CD4-positive, CD25-positive, alpha-beta regulatory T cell (primary cell): Measurements from ENCODE around the gene RNF13. TPM values are rescaled to one million over a fixed set of nuclear protein-coding genes. Genes with fewer than 3 reads are reported as not detected.

Experiments used
- ATAC-seq, 2 donors: fragments of 150-1000 bp; cut with Tn5 transposase; one replicate each; pipeline ENCODE4 v1.10.0; 2021; ENCODE audit warnings: low read depth in 2 of 2, moderate number of reproducible peaks in 2 of 2, moderate library complexity in 1 of 2
- DNase-seq, 3 donors: peaks; one replicate each; pipeline versions ENCODE4 v3.0.0 to v3.0.0-alpha.2; 2012 to 2022; ENCODE audit warnings: mixed read lengths in 1 of 3
- H3K27ac ChIP-seq: one replicate; pipeline ENCODE4 v1.7.0; 2013; ENCODE audit warnings: mild to moderate bottlenecking, low read length; ENCODE audit not compliant: insufficient read depth, poor library complexity, severe bottlenecking
- H3K27me3 ChIP-seq: one replicate; pipeline ENCODE4 v1.7.0; 2013; ENCODE audit warnings: low read length; ENCODE audit not compliant: control insufficient read depth, insufficient read depth
- H3K36me3 ChIP-seq: one replicate; pipeline ENCODE4 v1.7.0; 2013; ENCODE audit warnings: mild to moderate bottlenecking, low read length, moderate library complexity; ENCODE audit not compliant: control insufficient read depth, insufficient read depth
- H3K4me1 ChIP-seq: 2 replicates; pipeline ENCODE4 v1.7.0; 2013; ENCODE audit warnings: mild to moderate bottlenecking, low read length; ENCODE audit not compliant: insufficient read depth, control insufficient read depth, poor library complexity, severe bottlenecking
- H3K4me3 ChIP-seq: one replicate; pipeline ENCODE4 v1.7.0; 2013; ENCODE audit warnings: low read depth, mild to moderate bottlenecking, low read length, moderate library complexity
- H3K9me3 ChIP-seq, 2 experiments: 1 replicate in 1 of 2; 2 replicates in 1 of 2; pipeline ENCODE4 v1.7.0; 2013; ENCODE audit warnings: low read length in 2 of 2, mild to moderate bottlenecking in 1 of 2, moderate library complexity in 1 of 2; ENCODE audit not compliant: control insufficient read depth in 2 of 2
- H3K27ac Mint-ChIP-seq, 3 donors: one replicate each; pipeline ENCODE4 v1.8.0; 2020 to 2022; ENCODE audit warnings: mild to moderate bottlenecking in 3 of 3, mixed read lengths in 3 of 3, moderate library complexity in 2 of 3
- H3K27me3 Mint-ChIP-seq: one replicate; pipeline ENCODE4 v1.8.0; 2022; ENCODE audit warnings: mild to moderate bottlenecking, mixed read lengths
- H3K36me3 Mint-ChIP-seq: one replicate; pipeline ENCODE4 v1.8.0; 2020; ENCODE audit warnings: mixed read lengths
- H3K4me1 Mint-ChIP-seq, 4 donors: one replicate each; pipeline ENCODE4 v1.8.0; 2020 to 2022; ENCODE audit warnings: mixed read lengths in 4 of 4, mild to moderate bottlenecking in 1 of 4
- H3K4me3 Mint-ChIP-seq, 4 donors: one replicate each; pipeline ENCODE4 v1.8.0; 2020 to 2022; ENCODE audit warnings: mild to moderate bottlenecking in 4 of 4, mixed read lengths in 4 of 4, moderate library complexity in 3 of 4
- H3K9me3 Mint-ChIP-seq, 7 donors: one replicate each; pipeline ENCODE4 v1.8.0; 2020 to 2022; ENCODE audit warnings: mixed read lengths in 7 of 7, mild to moderate bottlenecking in 3 of 7, moderate library complexity in 2 of 7
- polyA plus RNA-seq, 4 donors: library from polyadenylated mRNA; unstranded; fragments of 300-500 nt; fragmentation: Illumina TruSeq; gene quantifications; one replicate each; pipeline ENCODE4 v1.2.3, GENCODE V29; 2021
- total RNA-seq: library from RNA; stranded (reverse); gene quantifications from one replicate; pipeline ENCODE4 v1.2.3, GENCODE V29; 2022

RNF13 gene
- total and polyA plus RNA-seq, 5 donors from 2014 or later: 44.0 to 156 (median 136) TPM

DNA sequence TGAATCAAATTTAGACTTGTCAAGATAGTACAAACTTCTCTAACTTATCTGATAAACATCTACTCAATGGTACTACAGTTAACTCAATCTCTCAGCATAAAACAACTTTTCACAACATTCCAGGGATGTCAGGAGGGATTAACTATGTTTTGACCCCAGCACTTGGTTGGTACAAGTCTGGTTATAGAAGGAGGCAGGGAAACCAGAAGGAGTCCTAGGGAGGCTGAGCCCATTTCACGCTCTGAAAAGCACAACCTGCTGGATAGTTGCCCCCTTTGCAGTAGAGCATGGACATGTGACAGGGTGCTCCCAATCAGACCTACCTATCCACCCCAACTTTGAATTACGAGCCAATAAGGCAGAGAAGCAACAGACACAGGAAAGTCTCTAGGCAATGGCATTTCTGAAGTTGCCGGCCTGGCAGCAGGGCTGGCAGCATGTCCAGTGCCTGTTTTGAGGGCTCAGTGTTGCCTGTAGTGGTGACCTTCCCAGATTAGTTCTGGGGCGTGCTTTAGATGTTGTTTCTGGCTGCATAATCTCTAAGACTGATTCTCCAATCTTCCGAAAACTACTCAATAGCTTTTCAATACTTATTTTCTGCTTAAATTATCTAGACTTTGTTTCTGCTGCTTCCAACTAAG lies 28.8 kb upstream of the RNF13 start:
- no peak overlapping the region for H3K4me3 ChIP-seq
- no peak overlapping the region for H3K27ac ChIP-seq
- H3K27ac Mint-ChIP-seq: no peak overlapping the region

GRCh38 chr3:149790268-149790667 lies 22.7 kb upstream of the RNF13 start:
- DNase-seq: no peak
- no peak overlapping the region for H3K4me3 ChIP-seq
- Mint-ChIP-seq H3K4me3 (no peak overlapping the region), H3K4me1 (no peaks in the 10 kb centered on the region), H3K9me3 (peaks cover 0 to 3% (median 0%) of the 10 kb centered on the region in 7 donors), H3K27me3 (peaks cover 53% of the 10 kb centered on the region), H3K27ac (no peak overlapping the region), H3K36me3 (no peaks in the 10 kb centered on the region)
- H3K27me3 ChIP-seq: peaks cover 27% of the 10 kb centered on the region
- H3K36me3 ChIP-seq: no peaks in the 10 kb centered on the region
- H3K27ac ChIP-seq: no peak overlapping the region
- H3K4me1 ChIP-seq: no peaks in the 10 kb centered on the region
- no peak for ATAC-seq
- no peaks in the 10 kb centered on the region for H3K9me3 ChIP-seq

More for the DNA sequence above, 28.8 kb upstream of the RNF13 start:
- H3K4me3 Mint-ChIP-seq: no peak overlapping the region
- peaks cover 46% of the 10 kb centered on the region for H3K27me3 Mint-ChIP-seq
- no peaks in the 10 kb centered on the region for H3K4me1 ChIP-seq
- H3K9me3 Mint-ChIP-seq: peaks cover 0 to 5% (median 0%) of the 10 kb centered on the region in 7 donors
- no peak for ATAC-seq
- H3K27me3 ChIP-seq: peaks cover 4% of the 10 kb centered on the region
- H3K36me3 Mint-ChIP-seq: no peaks in the 10 kb centered on the region
- no peaks in the 10 kb centered on the region for H3K36me3 ChIP-seq
- H3K4me1 Mint-ChIP-seq: no peaks in the 10 kb centered on the region
- DNase-seq: no peak
- H3K9me3 ChIP-seq: no peaks in the 10 kb centered on the region

- Mint-ChIP-seq H3K36me3 (no peaks in the 10 kb centered on the region), H3K27me3 (peaks cover 49% of the 10 kb centered on the region), H3K27ac (no peak overlapping the region), H3K4me3 (no peak overlapping the region), H3K9me3 (peaks cover 0 to 3% (median 0%) of the 10 kb centered on the region in 7 donors), H3K4me1 (no peaks in the 10 kb centered on the region)
- no peaks in the 10 kb centered on the region for H3K9me3 ChIP-seq
- no peaks in the 10 kb centered on the region for H3K4me1 ChIP-seq
- H3K36me3 ChIP-seq: no peaks in the 10 kb centered on the region
- H3K4me3 ChIP-seq: no peak overlapping the region
- DNase-seq (no peak), ATAC-seq (no peak)
- peaks cover 27% of the 10 kb centered on the region for H3K27me3 ChIP-seq
- no peak overlapping the region for H3K27ac ChIP-seq
Measured at GRCh38 chr3:149790698-149791097, 22.3 kb upstream of the RNF13 start.

- Histone ChIP-seq H3K4me3 (no peak within 1 kb of the TSS), H3K4me1 (no peaks in the 10 kb centered on the region), H3K9me3 (no peaks in the 10 kb centered on the region), H3K36me3 (no peaks in the 10 kb centered on the region), H3K27ac (no peak within 1 kb of the TSS), H3K27me3 (peaks cover 27% of the 10 kb centered on the region)
- Mint-ChIP-seq H3K36me3 (no peaks in the 10 kb centered on the region), H3K27me3 (peaks cover 54% of the 10 kb centered on the region), H3K4me3 (no peak within 1 kb of the TSS), H3K27ac (no peak within 1 kb of the TSS), H3K9me3 (peaks cover 0 to 3% (median 0%) of the 10 kb centered on the region in 7 donors), H3K4me1 (no peaks in the 10 kb centered on the region)
- DNase-seq (no peak), ATAC-seq (no peak)
Measured at GRCh38 chr3:149792452-149793270, 20.4 kb upstream of the RNF13 start, which contains the start of gene ANKUB1. Gene ANKUB1, minus strand, starts transcription at chr3:149792554. Its CDS starts 188 bp downstream, at chr3:149792366.

GRCh38 chr3:149796026-149796425 lies 17.0 kb upstream of the RNF13 start:
- H3K4me1 Mint-ChIP-seq: no peaks in the 10 kb centered on the region

DNA sequence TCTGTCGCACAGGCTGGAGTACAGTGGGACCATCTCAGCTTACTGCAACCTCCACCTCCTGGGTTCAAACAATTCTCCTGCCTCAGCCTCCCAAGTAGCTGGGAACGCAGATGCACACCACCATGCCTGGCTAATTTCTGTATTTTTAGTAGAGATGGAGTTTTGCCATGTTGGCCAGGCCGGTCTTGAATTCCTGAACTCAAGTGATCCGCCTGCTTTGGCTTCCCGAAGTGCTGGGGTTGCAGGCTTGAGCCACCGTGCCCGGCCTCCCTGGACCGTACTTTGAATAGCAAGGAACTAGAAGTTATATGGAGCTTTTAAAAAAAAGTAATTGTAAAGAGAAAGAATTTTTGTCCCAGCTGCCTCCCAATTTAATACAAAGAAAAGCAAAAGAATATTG lies 12.3 kb upstream of the RNF13 start:
- ATAC-seq: no peak

More at GRCh38 chr3:149796026-149796425, 17.0 kb upstream of the RNF13 start:
- Mint-ChIP-seq H3K27me3 (peaks cover 47% of the 10 kb centered on the region), H3K9me3 (peaks cover 0 to 3% (median 0%) of the 10 kb centered on the region in 7 donors), H3K27ac (no peak overlapping the region), H3K4me3 (no peak overlapping the region), H3K36me3 (no peaks in the 10 kb centered on the region)
- Histone ChIP-seq H3K36me3 (no peaks in the 10 kb centered on the region), H3K27ac (no peak overlapping the region), H3K4me3 (no peak overlapping the region), H3K4me1 (no peaks in the 10 kb centered on the region), H3K9me3 (no peaks in the 10 kb centered on the region), H3K27me3 (peaks cover 14% of the 10 kb centered on the region)
- DNase-seq (no peak), ATAC-seq (no peak)

GRCh38 chr3:149801195-149801594 lies 11.8 kb upstream of the RNF13 start:
- no peaks in the 10 kb centered on the region for H3K4me1 Mint-ChIP-seq
- no peaks in the 10 kb centered on the region for H3K36me3 Mint-ChIP-seq
- Histone ChIP-seq H3K4me3 (no peak overlapping the region), H3K9me3 (no peaks in the 10 kb centered on the region), H3K27ac (no peak overlapping the region), H3K4me1 (no peaks in the 10 kb centered on the region), H3K27me3 (peaks cover 5% of the 10 kb centered on the region), H3K36me3 (no peaks in the 10 kb centered on the region)
- peaks cover 50% of the 10 kb centered on the region for H3K27me3 Mint-ChIP-seq
- no peak for ATAC-seq
- H3K4me3 Mint-ChIP-seq: no peak overlapping the region
- no peak for DNase-seq
- H3K27ac Mint-ChIP-seq: no peak overlapping the region
- H3K9me3 Mint-ChIP-seq: peaks cover 0 to 5% (median 0%) of the 10 kb centered on the region in 7 donors

More for the DNA sequence above, 12.3 kb upstream of the RNF13 start:
- H3K27ac Mint-ChIP-seq: no peak overlapping the region
- H3K9me3 Mint-ChIP-seq: peaks cover 0 to 4% (median 0%) of the 10 kb centered on the region in 7 donors
- no peaks in the 10 kb centered on the region for H3K36me3 Mint-ChIP-seq
- no peak overlapping the region for H3K4me3 Mint-ChIP-seq
- peaks cover 45% of the 10 kb centered on the region for H3K27me3 Mint-ChIP-seq
- Histone ChIP-seq H3K4me3 (no peak overlapping the region), H3K27me3 (peaks cover 5% of the 10 kb centered on the region), H3K36me3 (no peaks in the 10 kb centered on the region), H3K27ac (no peak overlapping the region), H3K9me3 (no peaks in the 10 kb centered on the region), H3K4me1 (no peaks in the 10 kb centered on the region)
- no peak for DNase-seq
- H3K4me1 Mint-ChIP-seq: no peaks in the 10 kb centered on the region
